Body of pancreas (tissue), 4 donors: ENCODE measurements around the gene P3H1.

Source experiments
- POLR2A ChIP-seq, 3 donors: fragments of 450-650 bp; IDR thresholded peaks; one replicate each; pipeline ENCODE4 v1.6.1; 2016; ENCODE audit warnings: antibody characterized with exemption in 3 of 3, mild to moderate bottlenecking in 2 of 3
- TF ChIP-seq, protein P1 (sequence below), 7 experiments: fragments of 450-650 bp in 4 of 7; fragments of 200-600 bp in 3 of 7; sonication (generic) in 3 of 7; IDR thresholded peaks; one replicate each; pipeline ENCODE4 v1.5.1; 2016 to 2019; ENCODE audit warnings: antibody characterized with exemption in 7 of 7

GRCh38 chr1:42723511-42723910 lies 43.3 kb downstream of the P3H1 start:
- TF ChIP-seq, protein P1, sequence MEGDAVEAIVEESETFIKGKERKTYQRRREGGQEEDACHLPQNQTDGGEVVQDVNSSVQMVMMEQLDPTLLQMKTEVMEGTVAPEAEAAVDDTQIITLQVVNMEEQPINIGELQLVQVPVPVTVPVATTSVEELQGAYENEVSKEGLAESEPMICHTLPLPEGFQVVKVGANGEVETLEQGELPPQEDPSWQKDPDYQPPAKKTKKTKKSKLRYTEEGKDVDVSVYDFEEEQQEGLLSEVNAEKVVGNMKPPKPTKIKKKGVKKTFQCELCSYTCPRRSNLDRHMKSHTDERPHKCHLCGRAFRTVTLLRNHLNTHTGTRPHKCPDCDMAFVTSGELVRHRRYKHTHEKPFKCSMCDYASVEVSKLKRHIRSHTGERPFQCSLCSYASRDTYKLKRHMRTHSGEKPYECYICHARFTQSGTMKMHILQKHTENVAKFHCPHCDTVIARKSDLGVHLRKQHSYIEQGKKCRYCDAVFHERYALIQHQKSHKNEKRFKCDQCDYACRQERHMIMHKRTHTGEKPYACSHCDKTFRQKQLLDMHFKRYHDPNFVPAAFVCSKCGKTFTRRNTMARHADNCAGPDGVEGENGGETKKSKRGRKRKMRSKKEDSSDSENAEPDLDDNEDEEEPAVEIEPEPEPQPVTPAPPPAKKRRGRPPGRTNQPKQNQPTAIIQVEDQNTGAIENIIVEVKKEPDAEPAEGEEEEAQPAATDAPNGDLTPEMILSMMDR (IDR thresholded peaks at IDR 0.05), result no peak
- TF ChIP-seq POLR2A (IDR thresholded peaks at IDR 0.05), result no peak
